Measurements from ENCODE around the gene ZBTB7C. TPM values are rescaled to one million over a fixed set of nuclear protein-coding genes. Genes with fewer than 3 reads are reported as not detected.

ZBTB7C gene
- total RNA-seq, 1 experiment from 2014 or later: 0.33 TPM

DNA sequence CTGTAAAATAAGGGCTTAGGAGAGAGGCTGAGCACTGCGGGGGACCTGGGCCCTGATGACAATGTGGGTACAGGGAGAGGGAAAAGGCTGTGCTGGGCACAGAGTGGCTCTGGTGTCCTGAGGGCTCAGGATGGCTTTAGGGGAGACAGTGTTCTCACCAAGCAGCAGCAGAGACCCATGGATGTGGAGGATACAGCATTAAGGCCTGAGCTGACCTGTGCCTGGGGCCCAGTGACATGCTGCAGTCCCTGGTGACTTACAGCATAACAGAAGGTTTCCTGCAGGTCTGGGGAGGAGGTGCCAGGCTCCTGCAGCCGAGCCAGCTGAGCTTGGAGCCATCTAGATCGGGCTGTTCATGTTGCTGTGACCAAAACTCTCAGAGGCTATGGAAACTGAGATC is 287.4 kb downstream of the ZBTB7C start:
- no peak overlapping the region for H3K14ac ChIP-seq (ENCODE audit: insufficient read depth, low read length)
- no peak overlapping the region for H4K5ac ChIP-seq (ENCODE audit: insufficient read length, low read depth, low read length)
- no peak overlapping the region for H3K4me2 ChIP-seq (ENCODE audit: insufficient read depth, insufficient read length, low read length)
- no CpG with 5 or more reads among the region's 3 CpGs for WGBS (ENCODE audit: extremely low coverage, insufficient read length, low lambda C conversion rate)
- Mint-ChIP-seq H3K9me3 (no peaks in the 10 kb centered on the region), H3K4me1 (peaks cover 13 to 27% of the 10 kb centered on the region in 2 experiments), H3K27ac (no peak overlapping the region), H3K36me3 (ENCODE audit: insufficient read depth in 1 of 3, low read depth in 3 of 3) (no peaks in the 10 kb centered on the region), H3K27me3 (ENCODE audit: low read depth) (peaks cover 5% of the 10 kb centered on the region), H3K4me3 (no peak overlapping the region)
- H3K79me2 ChIP-seq (ENCODE audit: insufficient read depth, low read length): no peaks in the 10 kb centered on the region
- TF ChIP-seq, protein P1, sequence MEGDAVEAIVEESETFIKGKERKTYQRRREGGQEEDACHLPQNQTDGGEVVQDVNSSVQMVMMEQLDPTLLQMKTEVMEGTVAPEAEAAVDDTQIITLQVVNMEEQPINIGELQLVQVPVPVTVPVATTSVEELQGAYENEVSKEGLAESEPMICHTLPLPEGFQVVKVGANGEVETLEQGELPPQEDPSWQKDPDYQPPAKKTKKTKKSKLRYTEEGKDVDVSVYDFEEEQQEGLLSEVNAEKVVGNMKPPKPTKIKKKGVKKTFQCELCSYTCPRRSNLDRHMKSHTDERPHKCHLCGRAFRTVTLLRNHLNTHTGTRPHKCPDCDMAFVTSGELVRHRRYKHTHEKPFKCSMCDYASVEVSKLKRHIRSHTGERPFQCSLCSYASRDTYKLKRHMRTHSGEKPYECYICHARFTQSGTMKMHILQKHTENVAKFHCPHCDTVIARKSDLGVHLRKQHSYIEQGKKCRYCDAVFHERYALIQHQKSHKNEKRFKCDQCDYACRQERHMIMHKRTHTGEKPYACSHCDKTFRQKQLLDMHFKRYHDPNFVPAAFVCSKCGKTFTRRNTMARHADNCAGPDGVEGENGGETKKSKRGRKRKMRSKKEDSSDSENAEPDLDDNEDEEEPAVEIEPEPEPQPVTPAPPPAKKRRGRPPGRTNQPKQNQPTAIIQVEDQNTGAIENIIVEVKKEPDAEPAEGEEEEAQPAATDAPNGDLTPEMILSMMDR (conservative IDR thresholded peaks at IDR 0.05): no peak
- H2AK5ac ChIP-seq (ENCODE audit: insufficient read length, low read length): no peak overlapping the region
- no peaks in the 10 kb centered on the region for H4K20me1 ChIP-seq (ENCODE audit: control insufficient read depth, insufficient read depth, insufficient read length)
- no peak overlapping the region for H2BK15ac ChIP-seq (ENCODE audit: low read depth, low read length)
- H3K23ac ChIP-seq (ENCODE audit: insufficient read length, low read depth, low read length): no peak overlapping the region
- H2BK20ac ChIP-seq (ENCODE audit: low read depth, low read length, poor library complexity, severe bottlenecking): no peak overlapping the region
- H4K8ac ChIP-seq (replicated peaks; ENCODE audit: insufficient read length, low read depth, low read length): no peak overlapping the region
- no peak overlapping the region for H3K9ac ChIP-seq (ENCODE audit: extremely low read depth, insufficient read length, low read length)
- no peak overlapping the region for H3K18ac ChIP-seq (ENCODE audit: insufficient read length, low read depth, low read length)
- H3T11ph ChIP-seq (ENCODE audit: low read length): no peak overlapping the region
- H2BK5ac ChIP-seq (ENCODE audit: insufficient read length, low read length): no peak overlapping the region
- H3K27me3 ChIP-seq (ENCODE audit: insufficient read depth, low read length): no peaks in the 10 kb centered on the region
- no peaks in the 10 kb centered on the region for H3K9me3 ChIP-seq (ENCODE audit: control insufficient read depth, low read depth, low read length)
- H2BK120ac ChIP-seq (ENCODE audit: low read depth, low read length, poor library complexity, severe bottlenecking): no peak overlapping the region
- H3K4me1 ChIP-seq (ENCODE audit: insufficient read depth, low read length): 0 out of 2 replicates have a peak, but pooled peaks cover 4% of the 10 kb centered on the region
- no peak overlapping the region for H2AFZ ChIP-seq (ENCODE audit: low read length)
- H3K23me2 ChIP-seq (ENCODE audit: insufficient read length, low read depth, low read length, poor library complexity, severe bottlenecking): no peaks in the 10 kb centered on the region
- H2BK12ac ChIP-seq (ENCODE audit: insufficient read length, low read depth, low read length): no peak overlapping the region
- H3K79me1 ChIP-seq (ENCODE audit: insufficient read depth, low read depth, low read length, poor library complexity, severe bottlenecking): no peaks in the 10 kb centered on the region
- no peak overlapping the region for H3K27ac ChIP-seq (ENCODE audit: insufficient read length, low read depth, low read length)
- no peak overlapping the region for H4K91ac ChIP-seq (ENCODE audit: insufficient read length, low read depth, low read length)
- no peak for DNase-seq
- no peak overlapping the region for H3K56ac ChIP-seq (ENCODE audit: insufficient read length, low read depth, low read length)
- no peak overlapping the region for H3K4ac ChIP-seq (ENCODE audit: low read depth, low read length)

Data from H9 (cell line).